ENCODE data around the gene PHRF1.

Gene PHRF1

GRCh38 chr11:555780-556661, 20.2 kb upstream of the PHRF1 start:
- in situ Hi-C loops (cut with MboI; ENCODE audit: low sequenced_read_pairs), result loop anchor here (25.0 kb wide), 1 partner anchor 156 kb away; the partner anchor contains the start of gene EPS8L2

- in situ Hi-C loops (cut with MboI; ENCODE audit: low sequenced_read_pairs), result loop anchor here (25.0 kb wide), 1 partner anchor 156 kb away; the partner anchor contains the start of gene EPS8L2
Observed at GRCh38 chr11:556662-557256, 19.5 kb upstream of the PHRF1 start.

GRCh38 chr11:557328-558132, 18.7 kb upstream of the PHRF1 start:
- in situ Hi-C loops (cut with MboI; ENCODE audit: low sequenced_read_pairs), result loop anchor here (25.0 kb wide), 1 partner anchor 155 kb away; the partner anchor contains the start of gene EPS8L2

- in situ Hi-C loops (cut with MboI; ENCODE audit: low sequenced_read_pairs), result loop anchor here (25.0 kb wide), 1 partner anchor 154 kb away; the partner anchor contains the start of gene EPS8L2
Observed at GRCh38 chr11:558503-558902, 17.8 kb upstream of the PHRF1 start.

GRCh38 chr11:559020-559620, 17.1 kb upstream of the PHRF1 start:
- in situ Hi-C loops (cut with MboI; ENCODE audit: low sequenced_read_pairs), result loop anchor here (25.0 kb wide), 1 partner anchor 153 kb away; the partner anchor contains the start of gene EPS8L2

- in situ Hi-C loops (cut with MboI; ENCODE audit: low sequenced_read_pairs), result loop anchor here (25.0 kb wide), 1 partner anchor 152 kb away; the partner anchor contains the start of gene EPS8L2
Observed at GRCh38 chr11:559712-560304, 16.5 kb upstream of the PHRF1 start.

- in situ Hi-C loops (cut with MboI; ENCODE audit: low sequenced_read_pairs), result loop anchor here (25.0 kb wide), 1 partner anchor 152 kb away; the partner anchor contains the start of gene EPS8L2
Observed at GRCh38 chr11:560305-561147, 15.7 kb upstream of the PHRF1 start, which contains the start of the genes LMNTD2 and RASSF7. LMNTD2 (minus strand) TSS chr11:560738; CDS start chr11:560716, 22 bp downstream. RASSF7 (plus strand) TSS chr11:560970; CDS start chr11:561769, 799 bp downstream.

GRCh38 chr11:561148-562003, 14.9 kb upstream of the PHRF1 start:
- in situ Hi-C loops (cut with MboI; ENCODE audit: low sequenced_read_pairs), result loop anchor here (25.0 kb wide), 1 partner anchor 151 kb away; the partner anchor contains the start of gene EPS8L2

- in situ Hi-C loops (cut with MboI; ENCODE audit: low sequenced_read_pairs), result loop anchor here (25.0 kb wide), 1 partner anchor 150 kb away; the partner anchor contains the start of gene EPS8L2
Observed at GRCh38 chr11:562046-562645, 14.1 kb upstream of the PHRF1 start.

GRCh38 chr11:563066-563811, 13.0 kb upstream of the PHRF1 start:
- in situ Hi-C loops (cut with MboI; ENCODE audit: low sequenced_read_pairs), result loop anchor here (25.0 kb wide), 1 partner anchor 149 kb away; the partner anchor contains the start of gene EPS8L2

GRCh38 chr11:563812-564578, 12.3 kb upstream of the PHRF1 start:
- in situ Hi-C loops (cut with MboI; ENCODE audit: low sequenced_read_pairs), result loop anchor here (25.0 kb wide), 1 partner anchor 148 kb away; the partner anchor contains the start of gene EPS8L2

GRCh38 chr11:565921-566509, 10.3 kb upstream of the PHRF1 start:
- in situ Hi-C loops (cut with MboI; ENCODE audit: low sequenced_read_pairs), result loop anchor here (25.0 kb wide), 1 partner anchor 146 kb away; the partner anchor contains the start of gene EPS8L2

- in situ Hi-C loops (cut with MboI; ENCODE audit: low sequenced_read_pairs), result loop anchor here (25.0 kb wide), 1 partner anchor 145 kb away; the partner anchor contains the start of gene EPS8L2
Observed at GRCh38 chr11:567011-567628, 9.2 kb upstream of the PHRF1 start.

GRCh38 chr11:567629-568292, 8.5 kb upstream of the PHRF1 start:
- in situ Hi-C loops (cut with MboI; ENCODE audit: low sequenced_read_pairs), result loop anchor here (25.0 kb wide), 1 partner anchor 145 kb away; the partner anchor contains the start of gene EPS8L2

Measured in HL-60/S4 (cell line).